SK-N-SH treated with all-trans-retinoic acid at 6 μM for 48 hours (cell line): ENCODE data around the gene S100A14.

Experiments
- ATAC-seq: fragments of 200-7000 bp; cut with Tn5 transposase; 3 replicates; pipeline ENCODE4 v1.9.1; 2020; ENCODE audit warnings: mild to moderate bottlenecking, moderate library complexity
- ARNTL ChIP-seq: fragments of 450-650 bp; formaldehyde crosslinking; IDR thresholded peaks from 2 replicates; pipeline ENCODE4 v1.5.0; 2020; ENCODE audit warnings: low read depth, mild to moderate bottlenecking, moderate library complexity, borderline replicate concordance
- BACH2 ChIP-seq: fragments of 250-450 bp; sonication (Bioruptor Pico); IDR thresholded peaks from 2 replicates; pipeline ENCODE4 v1.9.0; 2021; ENCODE audit warnings: mild to moderate bottlenecking, borderline replicate concordance
- CREB5 ChIP-seq: fragments of 250-450 bp; sonication (Bioruptor Pico); IDR thresholded peaks from 2 replicates; pipeline ENCODE4 v1.5.1; 2020; ENCODE audit warnings: low read depth, mild to moderate bottlenecking, moderate library complexity
- CSDC2 ChIP-seq: fragments of 250-450 bp; sonication (Bioruptor Pico); IDR thresholded peaks from 2 replicates; pipeline ENCODE4 v1.5.0; 2020; ENCODE audit warnings: mild to moderate bottlenecking, moderate library complexity
- CSRNP3 ChIP-seq: fragments of 250-450 bp; sonication (Bioruptor Pico); IDR thresholded peaks from 2 replicates; pipeline ENCODE4 v1.5.1; 2021; ENCODE audit warnings: mild to moderate bottlenecking, moderate library complexity
- ESRRG ChIP-seq: fragments of 250-450 bp; sonication (Bioruptor Pico); IDR thresholded peaks from 2 replicates; pipeline ENCODE4 v1.6.1; 2021; ENCODE audit warnings: mild to moderate bottlenecking
- GLIS3 ChIP-seq: fragments of 250-450 bp; sonication (Bioruptor Pico); IDR thresholded peaks from 2 replicates; pipeline ENCODE4 v1.5.0; 2020; ENCODE audit warnings: mild to moderate bottlenecking, moderate library complexity
- ISL1 ChIP-seq: fragments of 250-450 bp; sonication (Bioruptor Pico); IDR thresholded peaks from 2 replicates; pipeline ENCODE4 v2.1.2; 2022; ENCODE audit warnings: mild to moderate bottlenecking, moderate library complexity
- OSR1 ChIP-seq: fragments of 250-450 bp; sonication (Bioruptor Pico); IDR thresholded peaks from 2 replicates; pipeline ENCODE4 v1.8.0; 2022; ENCODE audit warnings: moderate library complexity, mild to moderate bottlenecking, inconsistent platforms
- PATZ1 ChIP-seq: fragments of 250-450 bp; sonication (Bioruptor Pico); IDR thresholded peaks from 2 replicates; pipeline ENCODE4 v1.8.0; 2020; ENCODE audit warnings: mild to moderate bottlenecking, moderate library complexity, borderline replicate concordance
- PPARA ChIP-seq: fragments of 250-450 bp; sonication (Bioruptor Pico); IDR thresholded peaks from 2 replicates; pipeline ENCODE4 v1.5.0; 2020; ENCODE audit warnings: mild to moderate bottlenecking, borderline replicate concordance
- RARB ChIP-seq: fragments of 250-450 bp; sonication (Bioruptor Pico); IDR thresholded peaks from 2 replicates; pipeline ENCODE4 v1.8.0; 2021; ENCODE audit warnings: mild to moderate bottlenecking, moderate library complexity
- SNAI2 ChIP-seq: fragments of 250-450 bp; sonication (Bioruptor Pico); IDR thresholded peaks from 2 replicates; pipeline ENCODE4 v1.5.0; 2020; ENCODE audit warnings: mild to moderate bottlenecking, moderate library complexity
- TCF4 ChIP-seq: fragments of 250-450 bp; sonication (Bioruptor Pico); IDR thresholded peaks from 2 replicates; pipeline ENCODE4 v1.8.0; 2021; ENCODE audit warnings: mild to moderate bottlenecking, moderate library complexity, borderline replicate concordance
- TOX ChIP-seq: fragments of 250-450 bp; sonication (Bioruptor Pico); IDR thresholded peaks from 2 replicates; pipeline ENCODE4 v1.8.0; 2021; ENCODE audit warnings: mild to moderate bottlenecking, moderate library complexity, borderline replicate concordance
- ZC3H10 ChIP-seq: fragments of 250-450 bp; sonication (Bioruptor Pico); IDR thresholded peaks from 2 replicates; pipeline ENCODE4 v1.5.1; 2021; ENCODE audit warnings: mild to moderate bottlenecking, moderate library complexity
- ZFP3 ChIP-seq: fragments of 250-450 bp; sonication (Bioruptor Pico); IDR thresholded peaks from 2 replicates; pipeline ENCODE4 v1.5.0; 2020; ENCODE audit warnings: mild to moderate bottlenecking, moderate library complexity
- ZFP30 ChIP-seq: fragments of 450-650 bp; formaldehyde crosslinking; IDR thresholded peaks from 2 replicates; pipeline ENCODE4 v1.5.0; 2022; ENCODE audit warnings: mild to moderate bottlenecking, moderate library complexity
- ZNF565 ChIP-seq: fragments of 450-650 bp; formaldehyde crosslinking; conservative IDR thresholded peaks from 2 replicates; pipeline ENCODE4 v1.5.0; 2020; ENCODE audit warnings: low read depth, mild to moderate bottlenecking, moderate library complexity
- ZNF70 ChIP-seq: fragments of 450-650 bp; formaldehyde crosslinking; IDR thresholded peaks from 2 replicates; pipeline ENCODE4 v1.5.0; 2020; ENCODE audit warnings: mild to moderate bottlenecking, moderate library complexity
- ZNF8 ChIP-seq: fragments of 450-650 bp; formaldehyde crosslinking; IDR thresholded peaks from 2 replicates; pipeline ENCODE4 v1.5.0; 2020; ENCODE audit warnings: mild to moderate bottlenecking, moderate library complexity

The S100A14 gene

GRCh38 chr1:153619171-153619570, 3.0 kb upstream of the S100A14 start:
- ATAC-seq, result no peak
- TF ChIP-seq CREB5 (CRISPR knock-in tag), result no peak
- TF ChIP-seq OSR1 (CRISPR knock-in tag), result no peak
- TF ChIP-seq ZFP3 (CRISPR knock-in tag), result no peak
- TF ChIP-seq ZNF70 (CRISPR knock-in tag), result no peak
- TF ChIP-seq ISL1, result no peak
- TF ChIP-seq GLIS3 (CRISPR knock-in tag), result no peak
- TF ChIP-seq RARB (CRISPR knock-in tag), result no peak
- TF ChIP-seq ZNF8 (CRISPR knock-in tag), result no peak
- TF ChIP-seq TCF4 (CRISPR knock-in tag), result no peak
- no peak for TF ChIP-seq CSRNP3 (CRISPR knock-in tag)
- no peak for TF ChIP-seq PPARA (CRISPR knock-in tag)
- TF ChIP-seq ZC3H10, result no peak

GRCh38 chr1:153617663-153618062, 1.5 kb upstream of the S100A14 start:
- ATAC-seq, result peak; percentile 92
- TF ChIP-seq CSRNP3 (CRISPR knock-in tag), result no peak
- no peak for TF ChIP-seq GLIS3 (CRISPR knock-in tag)
- TF ChIP-seq ARNTL (CRISPR knock-in tag), result no peak
- TF ChIP-seq ESRRG (CRISPR knock-in tag), result no peak
- TF ChIP-seq ZC3H10, result no peak

GRCh38 chr1:153616917-153617311, 789 bp upstream of the S100A14 start:
- no peak for ATAC-seq
- TF ChIP-seq RARB (CRISPR knock-in tag) (no peak), GLIS3 (CRISPR knock-in tag) (no peak), ZNF70 (CRISPR knock-in tag) (no peak), ZFP30 (CRISPR knock-in tag) (no peak), TOX (CRISPR knock-in tag) (no peak), CSDC2 (no peak)

GRCh38 chr1:153615406-153615805, 719 bp downstream of the S100A14 start:
- TF ChIP-seq SNAI2 (CRISPR knock-in tag) (no peak), ZNF565 (CRISPR knock-in tag) (no peak), ZNF70 (CRISPR knock-in tag) (no peak)
- no peak for ATAC-seq

- no peak for ATAC-seq
- TF ChIP-seq PATZ1 (CRISPR knock-in tag), result no peak
- TF ChIP-seq ZNF70 (CRISPR knock-in tag), result no peak
- TF ChIP-seq PPARA (CRISPR knock-in tag), result no peak
- TF ChIP-seq BACH2 (CRISPR knock-in tag), result no peak
- TF ChIP-seq SNAI2 (CRISPR knock-in tag), result no peak
- TF ChIP-seq ZNF565 (CRISPR knock-in tag), result no peak
- no peak for TF ChIP-seq ZFP3 (CRISPR knock-in tag)
- TF ChIP-seq ISL1, result no peak
- no peak for TF ChIP-seq ARNTL (CRISPR knock-in tag)
- no peak for TF ChIP-seq ZC3H10
- no peak for TF ChIP-seq TOX (CRISPR knock-in tag)
- no peak for TF ChIP-seq ZNF8 (CRISPR knock-in tag)
- no peak for TF ChIP-seq CSDC2
- TF ChIP-seq CSRNP3 (CRISPR knock-in tag), result no peak
- TF ChIP-seq ESRRG (CRISPR knock-in tag), result no peak
- TF ChIP-seq OSR1 (CRISPR knock-in tag), result no peak
- TF ChIP-seq GLIS3 (CRISPR knock-in tag), result no peak
- TF ChIP-seq CREB5 (CRISPR knock-in tag), result no peak
- TF ChIP-seq ZFP30 (CRISPR knock-in tag), result no peak
- no peak for TF ChIP-seq TCF4 (CRISPR knock-in tag)
Observed at GRCh38 chr1:153614906-153615305, 1.2 kb downstream of the S100A14 start.
